K562 (cell line): ENCODE results near the gene ZSWIM8. TPM values are rescaled to one million over a fixed set of nuclear protein-coding genes. Genes with fewer than 3 reads are reported as not detected.

Source experiments
- ATAC-seq: fragments of 200-7000 bp; cut with Tn5 transposase; 3 replicates; pipeline ENCODE4 v1.9.1; 2020; ENCODE audit warnings: moderate library complexity
- BruUV-seq: library from RNA; stranded (reverse); fragments of 400-500 nt; replicated peaks from 2 replicates; lab custom pipeline; 2021; lab: Mats Ljungman, UMichigan
- CTCF ChIA-PET: fragments of 300-600 bp; formaldehyde crosslinking; extraction: SDS; loops from one replicate; lab custom pipeline; 2021; ENCODE audit warnings: low intra/inter-chr PET ratio; lab: Yijun Ruan, JAX
- POLR2A ChIA-PET: fragments of 300-600, 350-650 bp; sonication (Branson Sonifier 250); formaldehyde crosslinking; extraction: SDS; loops from one replicate; lab custom pipeline; 2021; ENCODE audit warnings: antibody characterized with exemption, inconsistent platforms; lab: Yijun Ruan, JAX
- DNase-seq, 4 experiments: peaks; one replicate each; pipeline versions ENCODE4 v3.0.0 to v3.0.0-alpha.2; 2011 to 2018; ENCODE audit warnings: low spot score in 3 of 4, mixed read lengths in 3 of 4; ENCODE audit errors: extremely low read depth in 1 of 4
- FAIRE-seq: peaks from 2 replicates; lab custom pipeline; 2011; peaks lifted over from hg19 to GRCh38; lab: Jason Lieb, UNC
- H2AFZ ChIP-seq: 2 replicates; pipeline ENCODE4 v1.6.0; 2011; ENCODE audit warnings: low read depth, low read length, control low read depth, inconsistent platforms
- H3K27ac ChIP-seq: fragments of 200-600 bp; 3 replicates; pipeline ENCODE4 v1.8.0; 2011; ENCODE audit warnings: low read depth, mild to moderate bottlenecking, control low read depth, inconsistent platforms, low read length, moderate library complexity, mixed read lengths; ENCODE audit errors: extremely low read depth
- H3K27me3 ChIP-seq, 2 experiments: fragments of 300-600 bp in 1 of 2; 2 replicates in 1 of 2; 3 replicates in 1 of 2; pipeline versions ENCODE4 v1.6.0 to v1.8.0; 2011; ENCODE audit warnings: inconsistent platforms in 2 of 2, low read length in 2 of 2, mild to moderate bottlenecking in 1 of 2, mixed read lengths in 1 of 2, moderate library complexity in 1 of 2; ENCODE audit not compliant: control insufficient read depth in 2 of 2, insufficient read depth in 2 of 2
- H3K36me3 ChIP-seq: fragments of 300-600 bp; 3 replicates; pipeline ENCODE4 v1.8.0; 2011; ENCODE audit warnings: mild to moderate bottlenecking, low read length, inconsistent platforms; ENCODE audit not compliant: control insufficient read depth, insufficient read depth
- H3K4me1 ChIP-seq, 2 experiments: fragments of 200-600 bp in 1 of 2; replicated peaks in 1 of 2; 2 replicates in 1 of 2; 3 replicates in 1 of 2; pipeline versions ENCODE4 v1.5.1 to v1.8.0; 2011; ENCODE audit warnings: inconsistent platforms in 2 of 2, low read length in 2 of 2, mild to moderate bottlenecking in 1 of 2, mixed read lengths in 1 of 2, moderate library complexity in 1 of 2; ENCODE audit not compliant: control insufficient read depth in 2 of 2, insufficient read depth in 2 of 2
- H3K4me2 ChIP-seq: 2 replicates; pipeline ENCODE4 v1.6.1; 2011; ENCODE audit warnings: low read length, control low read depth, inconsistent platforms, mixed read lengths; ENCODE audit not compliant: insufficient read depth
- H3K4me3 ChIP-seq: fragments of 200-600 bp; sonication (generic), shearing (Covaris generic); 2 replicates; pipeline ENCODE4 v1.5.1; 2016; ENCODE audit warnings: control low read depth, inconsistent platforms
- H3K79me2 ChIP-seq: fragments of 200-600 bp; 3 replicates; pipeline ENCODE4 v1.8.0; 2011; ENCODE audit warnings: low read length, inconsistent platforms; ENCODE audit not compliant: control insufficient read depth, insufficient read depth
- H3K9ac ChIP-seq, 2 experiments: 2 replicates each; pipeline versions ENCODE4 v1.6.0 to v1.6.1; 2011; ENCODE audit warnings: low read depth in 2 of 2, low read length in 2 of 2, control low read depth in 1 of 2, inconsistent platforms in 1 of 2, mild to moderate bottlenecking in 1 of 2, mixed read lengths in 1 of 2; ENCODE audit not compliant: insufficient read depth in 1 of 2
- H3K9me1 ChIP-seq: one replicate; pipeline ENCODE4 v1.6.0; 2011; ENCODE audit warnings: inconsistent platforms, mild to moderate bottlenecking, low read length, moderate library complexity; ENCODE audit not compliant: control insufficient read depth, insufficient read depth
- H3K9me3 ChIP-seq: replicated peaks from 2 replicates; pipeline ENCODE4 v1.5.1; 2011; ENCODE audit warnings: low read depth, low read length, inconsistent platforms; ENCODE audit not compliant: control insufficient read depth, insufficient read depth
- H4K20me1 ChIP-seq: replicated peaks from 2 replicates; pipeline ENCODE4 v1.6.1; 2011; ENCODE audit warnings: low read length, inconsistent platforms, mixed read lengths; ENCODE audit not compliant: control insufficient read depth, insufficient read depth
- BCOR ChIP-seq: fragments of 450-650 bp; IDR thresholded peaks from 2 replicates; pipeline ENCODE4 v1.6.1; 2016
- HNRNPLL ChIP-seq: fragments of 200-400 bp; formaldehyde crosslinking; IDR thresholded peaks from 2 replicates; pipeline ENCODE4 v1.6.1; 2017; ENCODE audit warnings: low read length, low read depth, mild to moderate bottlenecking; ENCODE audit not compliant: poor library complexity, severe bottlenecking
- MTA1 ChIP-seq: fragments of 450-650 bp; IDR thresholded peaks from 2 replicates; pipeline ENCODE4 v1.6.1; 2017; ENCODE audit warnings: borderline replicate concordance
- PRMT5 ChIP-seq: sonication (generic); formaldehyde crosslinking; IDR thresholded peaks from 2 replicates; pipeline ENCODE4 v1.5.0; 2020; ENCODE audit warnings: missing genetic modification reagents
- ZNF121 ChIP-seq: sonication (generic); formaldehyde crosslinking; conservative IDR thresholded peaks from 2 replicates; pipeline ENCODE4 v1.8.0; 2022; ENCODE audit warnings: missing genetic modification reagents
- WGBS: fragments of 100-300 bp; shearing (Covaris generic); methylation state at CpG from one replicate; pipeline ENCODE4 v1.1.6; 2016; ENCODE audit warnings: low coverage, mixed read lengths; ENCODE audit not compliant: insufficient coverage; ENCODE audit errors: missing lambda C conversion rate; 5-methylcytosine and 5-hydroxymethylcytosine counted together
- in situ Hi-C: fragments of 300-500 bp; cut with MboI; formaldehyde crosslinking; loops from 4 replicates; pipeline ENCODE4 v1.15.0; 2018; ENCODE audit warnings: inconsistent platforms, mixed read lengths
- intact Hi-C: fragments of 100-400 bp; cut with micrococcal nuclease; formaldehyde crosslinking; loops from 2 replicates; pipeline ENCODE4 v1.14.2; 2022
- polyA plus RNA-seq, 8 experiments: library from polyadenylated mRNA; depleted of rRNA in 4 of 8; stranded (reverse) in 5 of 8; unstranded in 3 of 8; fragments of >200 nt; fragmentation: Nextera tagmentation in 2 of 8; fragmentation: Illumina TruSeq in 1 of 8; extraction: Ambion mirVana in 2 of 8; extraction: Trizol in 1 of 8; gene quantifications; 2 replicates each; pipeline versions ENCODE4 v1.2.1 to v1.2.3, GENCODE V29; 2011 to 2014; ENCODE audit warnings: inconsistent platforms in 1 of 8, missing spikeins in 1 of 8
- total RNA-seq, 7 experiments: library from RNA; depleted of rRNA in 6 of 7; stranded (reverse); fragments of >200 nt in 6 of 7; fragmentation: Illumina TruSeq in 2 of 7; extraction: Trizol in 2 of 7; gene quantifications; 2 replicates each; pipeline versions ENCODE4 v1.2.1 to v1.2.3, GENCODE V29; 2011 to 2021; ENCODE audit warnings: low replicate concordance in 1 of 7

The ZSWIM8 gene
- total and polyA plus RNA-seq, 9 of the 15 experiments (the other 6 are each of a cell fraction or from before 2014, with no cell fraction given), result 5.6 to 47.8 (median 26.7) TPM

GRCh38 chr10:73779018-73779417, 6.4 kb upstream of the ZSWIM8 start:
- H3K9me1 ChIP-seq, result no peaks in the 10 kb centered on the region
- H4K20me1 ChIP-seq, result peaks cover 13% of the 10 kb centered on the region
- peaks cover 94% of the 10 kb centered on the region for H3K79me2 ChIP-seq
- FAIRE-seq (no peak), DNase-seq (no peak), ATAC-seq (no peak)
- peaks cover 21 to 23% of the 10 kb centered on the region in 2 experiments for H3K4me1 ChIP-seq
- H3K4me3 ChIP-seq, result no peak overlapping the region
- no peak overlapping the region for H3K27ac ChIP-seq
- ChIA-PET CTCF (interaction anchor here (0.6 kb wide), 1 partner anchor 161 kb away, joined by 4 read pairs; no protein-coding TSS in a partner anchor), POLR2A (interaction anchor here (0.6 to 6.2 kb wide), 7 partner anchors 8 to 337 kb away, joined by 3 to 113 read pairs (median 5); a partner anchor contains a TSS)
- H2AFZ ChIP-seq, result no peak overlapping the region
- no peaks in the 10 kb centered on the region for H3K9me3 ChIP-seq
- BruUV-seq, result no TSS peak
- H3K36me3 ChIP-seq, result peaks cover 62% of the 10 kb centered on the region
- H3K4me2 ChIP-seq, result no peak overlapping the region
- WGBS, result 96% methylated on average over 4 of the region's 5 CpGs
- no peaks in the 10 kb centered on the region for H3K27me3 ChIP-seq
- TF ChIP-seq PRMT5 (CRISPR knock-in tag), result no peak
- no peak for TF ChIP-seq MTA1
- TF ChIP-seq BCOR, result peak; percentile 15; the same call in 1 of the 2 replicates
- TF ChIP-seq ZNF121 (CRISPR knock-in tag), result peak; percentile 62
- TF ChIP-seq HNRNPLL, result no peak
- no peak overlapping the region for H3K9ac ChIP-seq
- in situ Hi-C loops, result loop anchor here (5.0 to 10.0 kb wide), 2 partner anchors 98 to 124 kb away; partner anchors contain the start of gene SYNPO2L
- intact Hi-C loops, result no loop called here
